WERI-Rb-1 (cell line): ENCODE measurements around the gene AFF2.

ENCODE experiments used
- DNase-seq: peaks from one replicate; pipeline ENCODE4 v3.0.0-alpha.2; 2020
- H3K27ac ChIP-seq: fragments of 250-450 bp; sonication (Bioruptor Pico); 2 replicates; pipeline ENCODE4 v1.5.1; 2020; ENCODE audit warnings: mild to moderate bottlenecking, moderate library complexity
- H3K27me3 ChIP-seq: fragments of 250-450 bp; sonication (Bioruptor Pico); 2 replicates; pipeline ENCODE4 v1.5.1; 2021; ENCODE audit warnings: mild to moderate bottlenecking, low read depth, moderate library complexity; ENCODE audit not compliant: insufficient read depth, severe bottlenecking
- H3K36me3 ChIP-seq: fragments of 250-450 bp; sonication (Bioruptor Pico); 2 replicates; pipeline ENCODE4 v1.5.1; 2020; ENCODE audit warnings: mild to moderate bottlenecking, moderate library complexity
- H3K4me3 ChIP-seq: 2 replicates; pipeline ENCODE4 v1.5.1; 2011; ENCODE audit warnings: low read depth, mild to moderate bottlenecking, control low read depth, low read length
- H3K9me3 ChIP-seq: fragments of 250-450 bp; sonication (Bioruptor Pico); 2 replicates; pipeline ENCODE4 v1.5.1; 2021; ENCODE audit warnings: mild to moderate bottlenecking, moderate library complexity; ENCODE audit not compliant: severe bottlenecking
- CTCF ChIP-seq: IDR thresholded peaks from 2 replicates; pipeline ENCODE4 v1.5.1; 2011; ENCODE audit warnings: low read depth, mild to moderate bottlenecking, control low read depth, inconsistent platforms, low read length

AFF2 gene

GRCh38 chrX:148574237-148574973, 74.0 kb downstream of the AFF2 start:
- TF ChIP-seq CTCF = no peak
- Histone ChIP-seq H3K36me3 (no peaks in the 10 kb centered on the region), H3K9me3 (no peaks in the 10 kb centered on the region), H3K27me3 (no peaks in the 10 kb centered on the region), H3K4me3 (no peak overlapping the region), H3K27ac (no peak overlapping the region)
- no peak for DNase-seq

- Histone ChIP-seq H3K4me3 (no peak overlapping the region), H3K27me3 (no peaks in the 10 kb centered on the region), H3K9me3 (no peaks in the 10 kb centered on the region), H3K27ac (no peak overlapping the region), H3K36me3 (no peaks in the 10 kb centered on the region)
- no peak for TF ChIP-seq CTCF
- DNase-seq = no peak
These were observed 76.0 kb downstream of the AFF2 start for GRCh38 chrX:148576396-148576795.

- no peak for TF ChIP-seq CTCF
- H3K4me3 ChIP-seq = no peak overlapping the region
- no peaks in the 10 kb centered on the region for H3K27me3 ChIP-seq
- H3K27ac ChIP-seq = no peak overlapping the region
- peaks cover under 1% of the 10 kb centered on the region for H3K9me3 ChIP-seq
- DNase-seq = peak; percentile 27
- H3K36me3 ChIP-seq = no peaks in the 10 kb centered on the region
These were observed 77.3 kb downstream of the AFF2 start for GRCh38 chrX:148577741-148578140.

GRCh38 chrX:148580016-148580415, 79.6 kb downstream of the AFF2 start:
- Histone ChIP-seq H3K36me3 (no peaks in the 10 kb centered on the region), H3K27me3 (no peaks in the 10 kb centered on the region), H3K9me3 (peaks cover 3% of the 10 kb centered on the region), H3K27ac (no peak overlapping the region), H3K4me3 (no peak overlapping the region)
- no peak for TF ChIP-seq CTCF
- no peak for DNase-seq

- Histone ChIP-seq H3K36me3 (no peaks in the 10 kb centered on the region), H3K4me3 (no peak overlapping the region), H3K9me3 (peaks cover 3% of the 10 kb centered on the region), H3K27ac (no peak overlapping the region), H3K27me3 (no peaks in the 10 kb centered on the region)
- no peak for DNase-seq
- TF ChIP-seq CTCF = no peak
These were observed 81.9 kb downstream of the AFF2 start for GRCh38 chrX:148582353-148582752.
